ENCODE measurements around the gene SLC22A23.

The SLC22A23 gene

GRCh38 chr6:3351829-3352524 lies 104.9 kb downstream of the SLC22A23 start:
- DNase-seq (ENCODE audit: low read depth): no peak

- DNase-seq (ENCODE audit: low read depth): no peak
Measured at GRCh38 chr6:3351105-3351676, 105.7 kb downstream of the SLC22A23 start.

- no peak for DNase-seq (ENCODE audit: low read depth)
Measured at GRCh38 chr6:3350252-3350796, 106.5 kb downstream of the SLC22A23 start.

- DNase-seq (ENCODE audit: low read depth): no peak
Measured at GRCh38 chr6:3349388-3350251, 107.2 kb downstream of the SLC22A23 start.

GRCh38 chr6:3348821-3349220 lies 108.0 kb downstream of the SLC22A23 start:
- DNase-seq (ENCODE audit: low read depth): no peak

GRCh38 chr6:3347826-3348225 lies 109.0 kb downstream of the SLC22A23 start:
- DNase-seq (ENCODE audit: low read depth): no peak

- DNase-seq (ENCODE audit: low read depth): no peak
Measured at GRCh38 chr6:3347247-3347646, 109.6 kb downstream of the SLC22A23 start.

- no peak for DNase-seq (ENCODE audit: low read depth)
Measured at GRCh38 chr6:3346476-3346875, 110.4 kb downstream of the SLC22A23 start.

GRCh38 chr6:3345836-3346235 lies 111.0 kb downstream of the SLC22A23 start:
- DNase-seq (ENCODE audit: low read depth): no peak

- no peak for DNase-seq (ENCODE audit: low read depth)
Measured at GRCh38 chr6:3343089-3343883, 113.6 kb downstream of the SLC22A23 start.

- DNase-seq (ENCODE audit: low read depth): no peak
Measured at GRCh38 chr6:3341467-3341866, 115.4 kb downstream of the SLC22A23 start.

- no peak for DNase-seq (ENCODE audit: low read depth)
Measured at GRCh38 chr6:3340894-3341293, 116.0 kb downstream of the SLC22A23 start.

- no peak for DNase-seq (ENCODE audit: low read depth)
Measured at GRCh38 chr6:3340358-3340802, 116.5 kb downstream of the SLC22A23 start.

- no peak for DNase-seq (ENCODE audit: low read depth)
Measured at GRCh38 chr6:3339811-3340210, 117.0 kb downstream of the SLC22A23 start.

- DNase-seq (ENCODE audit: low read depth): no peak
Measured at GRCh38 chr6:3337521-3338350, 119.1 kb downstream of the SLC22A23 start.

GRCh38 chr6:3336859-3337515 lies 119.9 kb downstream of the SLC22A23 start:
- DNase-seq (ENCODE audit: low read depth): no peak

GRCh38 chr6:3336066-3336786 lies 120.6 kb downstream of the SLC22A23 start:
- DNase-seq (ENCODE audit: low read depth): no peak

GRCh38 chr6:3335169-3335568 lies 121.7 kb downstream of the SLC22A23 start:
- no peak for DNase-seq (ENCODE audit: low read depth)

GRCh38 chr6:3334555-3334954 lies 122.3 kb downstream of the SLC22A23 start:
- DNase-seq (ENCODE audit: low read depth): no peak

- DNase-seq (ENCODE audit: low read depth): no peak
Measured at GRCh38 chr6:3333263-3333662, 123.6 kb downstream of the SLC22A23 start.

Measured in non-pigmented ciliary epithelial cell (primary cell).